PC-3 (cell line): ENCODE measurements around the gene PBOV1. TPM values are rescaled to one million over a fixed set of nuclear protein-coding genes. Genes with fewer than 3 reads are reported as not detected.

Experiments used
- ATAC-seq: fragments of 200-7000 bp; cut with Tn5 transposase; 2 replicates; pipeline ENCODE4 v1.9.1; 2020; ENCODE audit warnings: mild to moderate bottlenecking, moderate library complexity
- BruUV-seq: library from RNA; stranded (reverse); fragments of 400-500 nt; replicated peaks from 2 replicates; lab custom pipeline; 2021; lab: Mats Ljungman, UMichigan
- CTCF ChIA-PET: fragments of 300-600 bp; sonication (Branson Sonifier 250); formaldehyde crosslinking; loops from one replicate; lab custom pipeline; 2022; ENCODE audit warnings: antibody characterized with exemption; lab: Charles Lee
- POLR2A ChIA-PET: fragments of 300-600 bp; sonication (Branson Sonifier 250); formaldehyde crosslinking; loops from one replicate; lab custom pipeline; 2022; ENCODE audit warnings: antibody characterized with exemption; ENCODE audit not compliant: unreplicated experiment; lab: Charles Lee
- DNase-seq: peaks from one replicate; pipeline ENCODE4 v3.0.0-alpha.2; 2015
- H2AFZ ChIP-seq: fragments of 300-600 bp; sonication (generic); 2 replicates; pipeline ENCODE4 v1.6.0; 2016; ENCODE audit warnings: antibody characterized with exemption, low read length
- H3F3A ChIP-seq: fragments of 300-600 bp; sonication (generic); one replicate; pipeline ENCODE4 v1.6.0; 2017; ENCODE audit warnings: antibody characterized with exemption, low read length, control low read depth, mild to moderate bottlenecking; ENCODE audit not compliant: unreplicated experiment
- H3K27ac ChIP-seq: fragments of 300-600 bp; sonication (generic); 2 replicates; pipeline ENCODE4 v1.5.1; 2016; ENCODE audit warnings: mild to moderate bottlenecking, low read length
- H3K27me3 ChIP-seq: fragments of 300-600 bp; sonication (generic); 2 replicates; pipeline ENCODE4 v1.6.1; 2016; ENCODE audit warnings: low read length, mixed read lengths
- H3K36me3 ChIP-seq: fragments of 300-600 bp; sonication (generic); 2 replicates; pipeline ENCODE4 v1.6.1; 2016; ENCODE audit warnings: low read depth, mixed run types, low read length, mixed read lengths
- H3K4me1 ChIP-seq: fragments of 300-600 bp; sonication (generic); 2 replicates; pipeline ENCODE4 v1.5.1; 2016; ENCODE audit warnings: low read length; ENCODE audit not compliant: insufficient read depth
- H3K4me2 ChIP-seq: fragments of 300-600 bp; sonication (generic); 2 replicates; pipeline ENCODE4 v1.6.0; 2016; ENCODE audit warnings: low read length
- H3K4me3 ChIP-seq: fragments of 300-600 bp; sonication (generic); 2 replicates; pipeline ENCODE4 v1.5.1; 2016; ENCODE audit warnings: mild to moderate bottlenecking, low read length, mixed read lengths
- H3K79me2 ChIP-seq: fragments of 300-600 bp; sonication (generic); 2 replicates; pipeline ENCODE4 v1.6.1; 2017; ENCODE audit warnings: low read length, mixed read lengths
- H3K9ac ChIP-seq: fragments of 300-600 bp; sonication (generic); 2 replicates; pipeline ENCODE4 v1.6.0; 2016; ENCODE audit warnings: mild to moderate bottlenecking, low read length
- H3K9me2 ChIP-seq: fragments of 300-600 bp; sonication (generic); replicated peaks from 2 replicates; pipeline ENCODE4 v1.6.1; 2016; ENCODE audit warnings: mixed run types, low read length, mixed read lengths
- H3K9me3 ChIP-seq: fragments of 300-600 bp; sonication (generic); 2 replicates; pipeline ENCODE4 v1.6.1; 2016; ENCODE audit warnings: low read length, mixed read lengths
- H4K20me1 ChIP-seq: fragments of 300-600 bp; sonication (generic); 2 replicates; pipeline ENCODE4 v1.6.1; 2016; ENCODE audit warnings: low read length, mixed read lengths
- EZH2 ChIP-seq: fragments of 300-600 bp; sonication (generic); IDR thresholded peaks from one replicate; pipeline ENCODE4 v1.6.1; 2017; ENCODE audit warnings: antibody characterized with exemption, mild to moderate bottlenecking, low read length; ENCODE audit not compliant: unreplicated experiment
- EZH2phosphoT487 ChIP-seq: fragments of 300-600 bp; sonication (generic); IDR thresholded peaks from 2 replicates; pipeline ENCODE4 v1.6.1; 2018; ENCODE audit warnings: mild to moderate bottlenecking, antibody characterized with exemption, low read length, borderline replicate concordance
- intact Hi-C: fragments of 100-400 bp; cut with micrococcal nuclease; formaldehyde crosslinking; loops from 2 replicates; pipeline ENCODE4 v1.9.0; 2023
- total RNA-seq: library from RNA; depleted of rRNA; stranded (reverse); fragments of >200 nt; gene quantifications from 2 replicates; pipeline ENCODE4 v1.2.3, GENCODE V29; 2014; rRNA removed
- TF ChIP-seq, protein P1 (sequence below): fragments of 300-600 bp; sonication (generic); conservative IDR thresholded peaks from 2 replicates; pipeline ENCODE4 v1.5.1; 2017; ENCODE audit warnings: antibody characterized with exemption, low read depth, mild to moderate bottlenecking, low read length

Gene PBOV1
- total RNA-seq, 1 experiment from 2014 or later, result not detected

DNA sequence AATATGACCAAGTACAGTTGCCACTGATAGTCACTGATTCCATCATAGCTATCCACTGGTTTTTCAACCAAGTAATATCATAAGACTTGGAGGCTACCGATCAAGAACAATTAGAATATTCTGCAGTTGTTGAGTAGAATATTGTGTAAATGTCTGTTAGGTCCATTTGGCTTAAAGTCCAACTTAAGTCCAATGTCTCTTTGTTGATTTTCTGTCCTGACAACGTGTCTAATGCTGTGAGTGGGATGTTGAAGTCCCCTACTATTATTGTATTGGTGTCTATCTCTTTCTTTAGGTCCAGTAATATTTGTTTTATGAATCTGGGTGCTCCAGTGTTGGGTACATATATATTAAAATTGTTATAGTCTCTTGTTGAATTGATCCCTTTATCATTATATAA, 42.7 kb downstream of the PBOV1 start:
- Histone ChIP-seq H3K4me2 (no peak overlapping the region), H3K4me3 (no peak overlapping the region), H3K36me3 (peaks cover 4% of the 10 kb centered on the region; the same call in 1 of the 2 replicates), H3K9ac (no peak overlapping the region), H4K20me1 (no peaks in the 10 kb centered on the region), H3K4me1 (no peaks in the 10 kb centered on the region), H3K27ac (no peak overlapping the region), H3K79me2 (no peaks in the 10 kb centered on the region), H3K9me2 (no peaks in the 10 kb centered on the region), H3K27me3 (no peaks in the 10 kb centered on the region), H3F3A (no peaks in the 10 kb centered on the region), H3K9me3 (peaks cover 6% of the 10 kb centered on the region; the same call in 1 of the 2 replicates), H2AFZ (no peak overlapping the region)
- ATAC-seq (no peak), DNase-seq (no peak)
- no TSS peak for BruUV-seq
- ChIA-PET CTCF (no interaction called here), POLR2A (no interaction called here)
- intact Hi-C loops, result no loop called here
- TF ChIP-seq EZH2phosphoT487 (no peak), EZH2 (no peak)
- TF ChIP-seq, protein P1, sequence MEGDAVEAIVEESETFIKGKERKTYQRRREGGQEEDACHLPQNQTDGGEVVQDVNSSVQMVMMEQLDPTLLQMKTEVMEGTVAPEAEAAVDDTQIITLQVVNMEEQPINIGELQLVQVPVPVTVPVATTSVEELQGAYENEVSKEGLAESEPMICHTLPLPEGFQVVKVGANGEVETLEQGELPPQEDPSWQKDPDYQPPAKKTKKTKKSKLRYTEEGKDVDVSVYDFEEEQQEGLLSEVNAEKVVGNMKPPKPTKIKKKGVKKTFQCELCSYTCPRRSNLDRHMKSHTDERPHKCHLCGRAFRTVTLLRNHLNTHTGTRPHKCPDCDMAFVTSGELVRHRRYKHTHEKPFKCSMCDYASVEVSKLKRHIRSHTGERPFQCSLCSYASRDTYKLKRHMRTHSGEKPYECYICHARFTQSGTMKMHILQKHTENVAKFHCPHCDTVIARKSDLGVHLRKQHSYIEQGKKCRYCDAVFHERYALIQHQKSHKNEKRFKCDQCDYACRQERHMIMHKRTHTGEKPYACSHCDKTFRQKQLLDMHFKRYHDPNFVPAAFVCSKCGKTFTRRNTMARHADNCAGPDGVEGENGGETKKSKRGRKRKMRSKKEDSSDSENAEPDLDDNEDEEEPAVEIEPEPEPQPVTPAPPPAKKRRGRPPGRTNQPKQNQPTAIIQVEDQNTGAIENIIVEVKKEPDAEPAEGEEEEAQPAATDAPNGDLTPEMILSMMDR, result no peak

Other genes with a start within 250 kb of the PBOV1 start
- 42.5 and 50.3 TPM in 2 replicates for gene PERP, start 111.1 kb downstream of the PBOV1 start, total RNA-seq
- 7.8 and 8.8 TPM in 2 replicates for gene ARFGEF3, start 56.6 kb downstream of the PBOV1 start, total RNA-seq
- not detected in 2 replicates for gene SMIM28, start 159.4 kb upstream of the PBOV1 start, total RNA-seq
- gene HEBP2, start 185.7 kb upstream of the PBOV1 start, total RNA-seq, result 58.9 and 74.6 TPM in 2 replicates